ENCODE results near the gene F8. TPM values are rescaled to one million over a fixed set of nuclear protein-coding genes. Genes with fewer than 3 reads are reported as not detected.

The F8 gene
- total and polyA plus RNA-seq, 9 of the 15 experiments (the other 6 are each of a cell fraction or from before 2014, with no cell fraction given): 0.41 to 3.8 (median 0.91) TPM

- TF ChIP-seq ZHX1 (conservative IDR thresholded peaks at IDR 0.05; ENCODE audit: low read length) (no peak), ZBED1 (IDR thresholded peaks at IDR 0.05) (peak; percentile 95), SP2 (IDR thresholded peaks at IDR 0.05; ENCODE audit: extremely low read depth, low read depth, low read length, poor library complexity, severe bottlenecking) (no peak), SIN3A (IDR thresholded peaks at IDR 0.05; ENCODE audit: borderline replicate concordance in 2 of 2, control insufficient read depth in 1 of 2, low read depth in 2 of 2, low read length in 2 of 2) (peak; percentile 64 to 72; a peak in 2 of 4 replicates), SRSF7 (optimal IDR thresholded peaks at IDR 0.05; ENCODE audit: low read depth, low read length) (no peak), MYBL2 (IDR thresholded peaks at IDR 0.05; ENCODE audit: low read depth) (no peak), MYBL2 (CRISPR knock-in tag; IDR thresholded peaks at IDR 0.05; ENCODE audit: borderline replicate concordance) (no peak), SMAD4 (CRISPR knock-in tag; conservative IDR thresholded peaks at IDR 0.05) (peak; percentile 86), TEAD2 (tag; IDR thresholded peaks at IDR 0.05) (no peak), ZNF551 (CRISPR knock-in tag; IDR thresholded peaks at IDR 0.05) (no peak), ARID2 (IDR thresholded peaks at IDR 0.05) (no peak), TAF7 (tag; IDR thresholded peaks at IDR 0.05) (no peak), NR1H2 (CRISPR knock-in tag; IDR thresholded peaks at IDR 0.05) (no peak), ARID4B (CRISPR knock-in tag; IDR thresholded peaks at IDR 0.05) (peak; percentile 42; the same call in 1 of the 2 replicates)
- TF ChIP-seq, protein P1, sequence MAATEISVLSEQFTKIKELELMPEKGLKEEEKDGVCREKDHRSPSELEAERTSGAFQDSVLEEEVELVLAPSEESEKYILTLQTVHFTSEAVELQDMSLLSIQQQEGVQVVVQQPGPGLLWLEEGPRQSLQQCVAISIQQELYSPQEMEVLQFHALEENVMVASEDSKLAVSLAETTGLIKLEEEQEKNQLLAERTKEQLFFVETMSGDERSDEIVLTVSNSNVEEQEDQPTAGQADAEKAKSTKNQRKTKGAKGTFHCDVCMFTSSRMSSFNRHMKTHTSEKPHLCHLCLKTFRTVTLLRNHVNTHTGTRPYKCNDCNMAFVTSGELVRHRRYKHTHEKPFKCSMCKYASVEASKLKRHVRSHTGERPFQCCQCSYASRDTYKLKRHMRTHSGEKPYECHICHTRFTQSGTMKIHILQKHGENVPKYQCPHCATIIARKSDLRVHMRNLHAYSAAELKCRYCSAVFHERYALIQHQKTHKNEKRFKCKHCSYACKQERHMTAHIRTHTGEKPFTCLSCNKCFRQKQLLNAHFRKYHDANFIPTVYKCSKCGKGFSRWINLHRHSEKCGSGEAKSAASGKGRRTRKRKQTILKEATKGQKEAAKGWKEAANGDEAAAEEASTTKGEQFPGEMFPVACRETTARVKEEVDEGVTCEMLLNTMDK (IDR thresholded peaks at IDR 0.05; ENCODE audit: borderline replicate concordance, insufficient read depth, low read depth, low read length, poor library complexity, severe bottlenecking): no peak
- TF ChIP-seq, protein P2, sequence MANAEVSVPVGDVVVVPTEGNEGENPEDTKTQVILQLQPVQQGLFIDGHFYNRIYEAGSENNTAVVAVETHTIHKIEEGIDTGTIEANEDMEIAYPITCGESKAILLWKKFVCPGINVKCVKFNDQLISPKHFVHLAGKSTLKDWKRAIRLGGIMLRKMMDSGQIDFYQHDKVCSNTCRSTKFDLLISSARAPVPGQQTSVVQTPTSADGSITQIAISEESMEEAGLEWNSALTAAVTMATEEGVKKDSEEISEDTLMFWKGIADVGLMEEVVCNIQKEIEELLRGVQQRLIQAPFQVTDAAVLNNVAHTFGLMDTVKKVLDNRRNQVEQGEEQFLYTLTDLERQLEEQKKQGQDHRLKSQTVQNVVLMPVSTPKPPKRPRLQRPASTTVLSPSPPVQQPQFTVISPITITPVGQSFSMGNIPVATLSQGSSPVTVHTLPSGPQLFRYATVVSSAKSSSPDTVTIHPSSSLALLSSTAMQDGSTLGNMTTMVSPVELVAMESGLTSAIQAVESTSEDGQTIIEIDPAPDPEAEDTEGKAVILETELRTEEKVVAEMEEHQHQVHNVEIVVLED (CRISPR knock-in tag; IDR thresholded peaks at IDR 0.05): peak; percentile 79
These were observed 4.4 kb upstream of the F8 start, which contains the start of gene FUNDC2 (continued) for GRCh38 chrX:155026727-155027508.

Measured in K562 (cell line).